ENCODE data around the gene RBMXL3. TPM values are rescaled to one million over a fixed set of nuclear protein-coding genes. Genes with fewer than 3 reads are reported as not detected.

Gene RBMXL3
- total RNA-seq (2022; extraction: Qiagen RNA extraction), result not detected in 5 replicates

DNA sequence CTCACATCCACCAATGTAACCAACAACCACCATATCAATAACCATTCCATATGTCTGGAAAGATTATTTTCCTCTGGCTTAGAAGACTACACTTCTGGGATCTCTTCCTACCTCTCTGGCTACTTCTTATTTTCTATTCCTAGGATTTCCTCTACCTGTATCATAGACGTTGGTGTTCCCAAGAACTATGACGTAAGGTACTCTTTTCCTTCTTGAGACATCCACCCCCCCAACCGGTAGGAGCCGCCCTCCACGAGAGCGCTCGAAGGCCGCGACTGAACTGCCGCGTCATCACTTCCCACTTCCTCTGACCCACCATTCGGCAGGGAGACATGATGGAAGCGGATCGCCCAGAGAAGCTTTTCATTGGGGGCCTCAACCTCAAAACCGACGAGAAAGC, at the start of gene RBMXL3:
RBMXL3 (plus strand) TSS at position 301 of the 400 bp plus-strand sequence; CDS start at position 333, 32 bp downstream.

GRCh38 chrX:115233497-115234455, 44.6 kb downstream of the RBMXL3 start, which contains the start of gene LRCH2:
Gene LRCH2, minus strand, starts transcription at chrX:115234096. Its CDS starts 55 bp downstream, at chrX:115234041.

Other genes starting within 250 kb of the RBMXL3 start
- 0.08 to 0.10 TPM (median 0.09 TPM) in 3 of 5 replicates, not detected in the others for gene IL13RA2, start 171.8 kb upstream of the RBMXL3 start, total RNA-seq (2022; extraction: Qiagen RNA extraction)
- 0.01 to 0.03 TPM (median 0.02 TPM) in 3 of 5 replicates, not detected in the others for gene LRCH2, start 44.7 kb downstream of the RBMXL3 start, total RNA-seq (2022; extraction: Qiagen RNA extraction)
- gene LUZP4, start 100.3 kb downstream of the RBMXL3 start, total RNA-seq (2022; extraction: Qiagen RNA extraction), result not detected in 5 replicates